NCI-H2196 treated with DMSO at 0.1 percent for 48 hours (cell line): Measurements from ENCODE around the gene TYMS.

Experiments
- DNase-seq: peaks from one replicate; lab custom pipeline; 2025; ENCODE audit not compliant: unreplicated experiment; lab: John Stamatoyannopoulos, UW

TYMS gene

GRCh38 chr18:644395-645004 lies 13.0 kb upstream of the TYMS start:
- DNase-seq = no peak

GRCh38 chr18:647304-647703 lies 10.1 kb upstream of the TYMS start:
- no peak for DNase-seq

GRCh38 chr18:649341-649740 lies 8.1 kb upstream of the TYMS start:
- DNase-seq = no peak

GRCh38 chr18:650428-650858 lies 7.0 kb upstream of the TYMS start:
- no peak for DNase-seq

GRCh38 chr18:652131-652530 lies 5.3 kb upstream of the TYMS start:
- DNase-seq = no peak

GRCh38 chr18:653512-653911 lies 3.9 kb upstream of the TYMS start:
- DNase-seq = no peak

GRCh38 chr18:654601-655000 lies 2.9 kb upstream of the TYMS start:
- DNase-seq = no peak

GRCh38 chr18:655445-655844 lies 2.0 kb upstream of the TYMS start:
- DNase-seq = no peak

GRCh38 chr18:658001-658946 lies 821 bp downstream of the TYMS start:
- DNase-seq = peak; percentile 98

- DNase-seq = no peak
Measured at GRCh38 chr18:658947-659533, 1.6 kb downstream of the TYMS start.

- DNase-seq = no peak
Measured at GRCh38 chr18:659597-659996, 2.1 kb downstream of the TYMS start.

- DNase-seq = no peak
Measured at GRCh38 chr18:662197-662596, 4.7 kb downstream of the TYMS start.

- DNase-seq = no peak
Measured at GRCh38 chr18:666177-666576, 8.7 kb downstream of the TYMS start.

- no peak for DNase-seq
Measured at GRCh38 chr18:666628-667027, 9.2 kb downstream of the TYMS start.

- no peak for DNase-seq
Measured at GRCh38 chr18:668260-668659, 10.8 kb downstream of the TYMS start.

GRCh38 chr18:669077-669476 lies 11.6 kb downstream of the TYMS start:
- no peak for DNase-seq

GRCh38 chr18:670522-670921 lies 13.1 kb downstream of the TYMS start:
- DNase-seq = no peak

GRCh38 chr18:671405-671804 lies 14.0 kb downstream of the TYMS start:
- DNase-seq = no peak

GRCh38 chr18:673317-673716 lies 15.9 kb downstream of the TYMS start:
- DNase-seq = no peak

- DNase-seq = no peak
Measured at GRCh38 chr18:673769-674168, 16.3 kb downstream of the TYMS start.

GRCh38 chr18:675307-675706 lies 17.9 kb downstream of the TYMS start:
- DNase-seq = no peak

GRCh38 chr18:676069-676468 lies 18.6 kb downstream of the TYMS start:
- no peak for DNase-seq
